ENCODE data around the gene RFPL4A.
"Not testable (repeated sequence)": the region's sequence is repeated elsewhere in the genome, so short reads cannot be mapped to it uniquely, and the experiment has no call there.

The RFPL4A gene

GRCh38 chr19:55758797-55759196, at the start of gene RFPL4A:
RFPL4A (plus strand) TSS chr19:55759097; CDS start chr19:55761801, 2,704 bp downstream.
- not testable (repeated sequence) for H3K4me3 Mint-ChIP-seq; H3K27ac Mint-ChIP-seq; H3K4me1 Mint-ChIP-seq; DNase-seq; H3K9me3 Mint-ChIP-seq; H3K36me3 Mint-ChIP-seq; ATAC-seq (replicated peaks)
- H3K27me3 Mint-ChIP-seq = peaks cover 18 to 24% of the 10 kb centered on the region in 2 donors

GRCh38 chr19:55711719-55712118, 47.2 kb upstream of the RFPL4A start:
- peaks cover 6 to 10% of the 10 kb centered on the region in 2 donors for H3K27me3 Mint-ChIP-seq
- peaks cover 4 to 7% of the 10 kb centered on the region in 2 donors for H3K9me3 Mint-ChIP-seq
- no peak for ATAC-seq (replicated peaks)
- peaks cover 4 to 6% of the 10 kb centered on the region in 2 donors for H3K4me1 Mint-ChIP-seq
- H3K4me3 Mint-ChIP-seq = no peak overlapping the region
- no peaks in the 10 kb centered on the region for H3K36me3 Mint-ChIP-seq
- no peak for DNase-seq
- H3K27ac Mint-ChIP-seq = no peak overlapping the region

GRCh38 chr19:55712804-55713631, 45.9 kb upstream of the RFPL4A start:
- ATAC-seq (replicated peaks) (no peak), DNase-seq (no peak)
- Mint-ChIP-seq H3K4me3 (no peak overlapping the region), H3K27ac (peak overlapping the region; percentile 48), H3K36me3 (no peaks in the 10 kb centered on the region), H3K9me3 (peaks cover 4 to 7% of the 10 kb centered on the region in 2 donors), H3K4me1 (peaks cover 4 to 6% of the 10 kb centered on the region in 2 donors), H3K27me3 (peaks cover 16 to 23% of the 10 kb centered on the region in 2 donors)

GRCh38 chr19:55716531-55716930, 42.4 kb upstream of the RFPL4A start:
- no peak for DNase-seq
- Mint-ChIP-seq H3K36me3 (peaks cover 3% of the 10 kb centered on the region in 2 donors), H3K27me3 (peaks cover 40 to 51% of the 10 kb centered on the region in 2 donors), H3K4me1 (peaks cover 2 to 4% of the 10 kb centered on the region in 2 donors), H3K4me3 (no peak overlapping the region), H3K27ac (no peak overlapping the region), H3K9me3 (peaks cover 10 to 17% of the 10 kb centered on the region in 2 donors)
- no peak for ATAC-seq (replicated peaks)

- H3K9me3 Mint-ChIP-seq = peaks cover 16 to 25% of the 10 kb centered on the region in 2 donors
- peaks cover 41 to 58% of the 10 kb centered on the region in 2 donors for H3K27me3 Mint-ChIP-seq
- H3K27ac Mint-ChIP-seq = no peak overlapping the region
- DNase-seq (no peak), ATAC-seq (replicated peaks) (no peak)
- no peak overlapping the region for H3K4me3 Mint-ChIP-seq
- peaks cover 3 to 7% of the 10 kb centered on the region in 2 donors for H3K36me3 Mint-ChIP-seq
- H3K4me1 Mint-ChIP-seq = peaks cover 2 to 4% of the 10 kb centered on the region in 2 donors
These were observed 41.6 kb upstream of the RFPL4A start for GRCh38 chr19:55717251-55717650.

GRCh38 chr19:55717879-55718711, 40.8 kb upstream of the RFPL4A start:
- DNase-seq; ATAC-seq (replicated peaks); H3K4me1 Mint-ChIP-seq; H3K27ac Mint-ChIP-seq; H3K4me3 Mint-ChIP-seq; H3K36me3 Mint-ChIP-seq: not testable (repeated sequence)
- Mint-ChIP-seq H3K9me3 (peaks cover 19 to 24% of the 10 kb centered on the region in 2 donors), H3K27me3 (peaks cover 43 to 63% of the 10 kb centered on the region in 2 donors)

- no peak overlapping the region for H3K4me3 Mint-ChIP-seq
- DNase-seq (no peak), ATAC-seq (replicated peaks) (no peak)
- peaks cover 3 to 7% of the 10 kb centered on the region in 2 donors for H3K36me3 Mint-ChIP-seq
- no peaks in the 10 kb centered on the region for H3K4me1 Mint-ChIP-seq
- H3K27ac Mint-ChIP-seq = no peak overlapping the region
- peaks cover 45 to 58% of the 10 kb centered on the region in 2 donors for H3K27me3 Mint-ChIP-seq
- peaks cover 17 to 22% of the 10 kb centered on the region in 2 donors for H3K9me3 Mint-ChIP-seq
These were observed 38.6 kb upstream of the RFPL4A start for GRCh38 chr19:55720214-55720746.

- Mint-ChIP-seq H3K36me3 (peaks cover 3 to 7% of the 10 kb centered on the region in 2 donors), H3K27me3 (peaks cover 48 to 64% of the 10 kb centered on the region in 2 donors), H3K27ac (no peak overlapping the region), H3K4me1 (no peaks in the 10 kb centered on the region), H3K9me3 (peaks cover 17 to 22% of the 10 kb centered on the region in 2 donors), H3K4me3 (no peak overlapping the region)
- ATAC-seq (replicated peaks) (no peak), DNase-seq (no peak)
These were observed 38.1 kb upstream of the RFPL4A start for GRCh38 chr19:55720801-55721200.

GRCh38 chr19:55723491-55723890, 35.4 kb upstream of the RFPL4A start:
- Mint-ChIP-seq H3K4me1 (no peaks in the 10 kb centered on the region), H3K36me3 (peaks cover 3 to 7% of the 10 kb centered on the region in 2 donors), H3K9me3 (peaks cover 17 to 22% of the 10 kb centered on the region in 2 donors), H3K27ac (no peak overlapping the region), H3K27me3 (peaks cover 37 to 41% of the 10 kb centered on the region in 2 donors), H3K4me3 (no peak overlapping the region)
- no peak for DNase-seq
- ATAC-seq (replicated peaks) = no peak

GRCh38 chr19:55730378-55730777, 28.5 kb upstream of the RFPL4A start:
- not testable (repeated sequence) for H3K4me3 Mint-ChIP-seq; H3K9me3 Mint-ChIP-seq; ATAC-seq (replicated peaks); DNase-seq; H3K4me1 Mint-ChIP-seq; H3K27ac Mint-ChIP-seq; H3K36me3 Mint-ChIP-seq; H3K27me3 Mint-ChIP-seq

GRCh38 chr19:55738302-55738701, 20.6 kb upstream of the RFPL4A start, which contains the start of gene NLRP9:
NLRP9 (minus strand) TSS chr19:55738402; CDS start chr19:55738374, 28 bp downstream.
- Mint-ChIP-seq H3K9me3 (no peaks in the 10 kb centered on the region), H3K27me3 (peaks cover 4 to 12% of the 10 kb centered on the region in 2 donors), H3K4me1 (no peaks in the 10 kb centered on the region), H3K4me3 (no peak within 1 kb of the TSS), H3K36me3 (no peaks in the 10 kb centered on the region), H3K27ac (no peak within 1 kb of the TSS)
- DNase-seq (no peak), ATAC-seq (replicated peaks) (no peak)

- H3K36me3 Mint-ChIP-seq = no peaks in the 10 kb centered on the region
- ATAC-seq (replicated peaks) (no peak), DNase-seq (no peak)
- no peaks in the 10 kb centered on the region for H3K9me3 Mint-ChIP-seq
- H3K27ac Mint-ChIP-seq = no peak overlapping the region
- H3K4me1 Mint-ChIP-seq = no peaks in the 10 kb centered on the region
- H3K4me3 Mint-ChIP-seq = no peak overlapping the region
- peaks cover 8 to 15% of the 10 kb centered on the region in 2 donors for H3K27me3 Mint-ChIP-seq
These were observed 8.2 kb upstream of the RFPL4A start for GRCh38 chr19:55750715-55751114.

GRCh38 chr19:55753401-55753800, 5.5 kb upstream of the RFPL4A start:
- Mint-ChIP-seq H3K36me3 (no peaks in the 10 kb centered on the region), H3K4me1 (no peaks in the 10 kb centered on the region), H3K9me3 (peaks cover 0 to 4% of the 10 kb centered on the region in 2 donors), H3K4me3 (no peak overlapping the region), H3K27ac (no peak overlapping the region), H3K27me3 (peaks cover 17 to 26% of the 10 kb centered on the region in 2 donors)
- no peak for ATAC-seq (replicated peaks)
- no peak for DNase-seq

GRCh38 chr19:55756808-55757207, 2.1 kb upstream of the RFPL4A start:
- H3K36me3 Mint-ChIP-seq; H3K4me1 Mint-ChIP-seq; H3K27ac Mint-ChIP-seq; ATAC-seq (replicated peaks); DNase-seq; H3K4me3 Mint-ChIP-seq; H3K9me3 Mint-ChIP-seq: not testable (repeated sequence)
- peaks cover 22 to 33% of the 10 kb centered on the region in 2 donors for H3K27me3 Mint-ChIP-seq
